Chondrocyte (in vitro differentiated cells): Measurements from ENCODE around the gene SLC7A1. TPM values are rescaled to one million over a fixed set of nuclear protein-coding genes. Genes with fewer than 3 reads are reported as not detected.

Source experiments
- DNase-seq: peaks from one replicate; pipeline ENCODE4 v3.0.0; 2021; ENCODE audit warnings: mixed read lengths, low spot score
- H3K27ac Mint-ChIP-seq: one replicate; pipeline ENCODE4 v1.8.0; 2021; ENCODE audit warnings: mild to moderate bottlenecking, moderate library complexity, mixed read lengths; ENCODE audit not compliant: unreplicated experiment
- H3K27me3 Mint-ChIP-seq: 2 replicates; pipeline ENCODE4 v1.8.0; 2021; ENCODE audit warnings: low read depth, mixed read lengths
- H3K36me3 Mint-ChIP-seq: 2 replicates; pipeline ENCODE4 v1.8.0; 2021; ENCODE audit warnings: low read depth, mixed read lengths
- H3K4me1 Mint-ChIP-seq: 2 replicates; pipeline ENCODE4 v1.8.0; 2021; ENCODE audit warnings: low read depth, mild to moderate bottlenecking, mixed read lengths
- H3K4me3 Mint-ChIP-seq: one replicate; pipeline ENCODE4 v1.8.0; 2021; ENCODE audit warnings: mild to moderate bottlenecking, moderate library complexity, mixed read lengths; ENCODE audit not compliant: unreplicated experiment
- H3K9me3 Mint-ChIP-seq: 2 replicates; pipeline ENCODE4 v1.8.0; 2021; ENCODE audit warnings: low read depth, mixed read lengths
- total RNA-seq: library from RNA; stranded (reverse); gene quantifications from 3 replicates; pipeline ENCODE4 v1.2.1, GENCODE V29; 2021
- TF ChIP-seq, protein P1 (sequence below): fragments of 200-600 bp; sonication (generic); IDR thresholded peaks from 2 replicates; pipeline ENCODE4 v1.5.0; 2021; ENCODE audit warnings: antibody characterized with exemption, mild to moderate bottlenecking, moderate library complexity

SLC7A1 gene
- total RNA-seq, 1 donor from 2014 or later, result 111 TPM

DNA sequence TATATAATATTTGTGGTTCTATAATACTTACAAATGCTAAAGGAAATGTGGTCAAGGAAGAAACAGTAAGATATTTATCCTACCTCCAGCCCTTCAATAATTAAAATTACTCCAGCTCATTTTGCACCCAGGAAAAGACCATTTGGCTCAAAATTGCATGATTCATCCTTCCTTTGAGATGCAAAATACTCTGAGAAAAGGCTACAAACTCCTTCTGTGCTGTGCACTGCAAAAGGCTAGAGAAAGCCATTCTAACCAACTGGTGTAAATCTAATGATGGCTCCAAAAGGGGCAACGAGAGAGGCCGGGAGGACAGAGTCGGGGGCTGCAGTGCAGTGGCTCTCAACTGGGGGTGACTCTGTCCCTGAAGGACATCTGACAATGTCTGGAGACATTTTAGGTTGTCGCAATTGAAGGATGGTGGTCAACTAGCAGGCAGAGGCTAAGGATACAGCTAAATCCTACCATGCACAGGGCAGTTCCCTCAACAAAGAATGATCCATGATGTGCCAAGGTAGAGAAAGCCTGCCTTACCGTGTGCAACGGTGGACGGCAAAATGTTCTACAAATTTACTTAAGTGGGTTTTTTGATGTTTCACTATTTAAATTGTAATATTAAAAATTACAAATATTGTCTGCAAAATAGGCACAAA, 32.6 kb downstream of the SLC7A1 start:
- Mint-ChIP-seq H3K4me1 (peaks cover 58% of the 10 kb centered on the region), H3K27me3 (no peaks in the 10 kb centered on the region), H3K4me3 (no peak overlapping the region), H3K27ac (no peak overlapping the region), H3K9me3 (no peaks in the 10 kb centered on the region), H3K36me3 (no peaks in the 10 kb centered on the region)
- no peak for DNase-seq
- TF ChIP-seq, protein P1, sequence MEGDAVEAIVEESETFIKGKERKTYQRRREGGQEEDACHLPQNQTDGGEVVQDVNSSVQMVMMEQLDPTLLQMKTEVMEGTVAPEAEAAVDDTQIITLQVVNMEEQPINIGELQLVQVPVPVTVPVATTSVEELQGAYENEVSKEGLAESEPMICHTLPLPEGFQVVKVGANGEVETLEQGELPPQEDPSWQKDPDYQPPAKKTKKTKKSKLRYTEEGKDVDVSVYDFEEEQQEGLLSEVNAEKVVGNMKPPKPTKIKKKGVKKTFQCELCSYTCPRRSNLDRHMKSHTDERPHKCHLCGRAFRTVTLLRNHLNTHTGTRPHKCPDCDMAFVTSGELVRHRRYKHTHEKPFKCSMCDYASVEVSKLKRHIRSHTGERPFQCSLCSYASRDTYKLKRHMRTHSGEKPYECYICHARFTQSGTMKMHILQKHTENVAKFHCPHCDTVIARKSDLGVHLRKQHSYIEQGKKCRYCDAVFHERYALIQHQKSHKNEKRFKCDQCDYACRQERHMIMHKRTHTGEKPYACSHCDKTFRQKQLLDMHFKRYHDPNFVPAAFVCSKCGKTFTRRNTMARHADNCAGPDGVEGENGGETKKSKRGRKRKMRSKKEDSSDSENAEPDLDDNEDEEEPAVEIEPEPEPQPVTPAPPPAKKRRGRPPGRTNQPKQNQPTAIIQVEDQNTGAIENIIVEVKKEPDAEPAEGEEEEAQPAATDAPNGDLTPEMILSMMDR, result no peak

DNA sequence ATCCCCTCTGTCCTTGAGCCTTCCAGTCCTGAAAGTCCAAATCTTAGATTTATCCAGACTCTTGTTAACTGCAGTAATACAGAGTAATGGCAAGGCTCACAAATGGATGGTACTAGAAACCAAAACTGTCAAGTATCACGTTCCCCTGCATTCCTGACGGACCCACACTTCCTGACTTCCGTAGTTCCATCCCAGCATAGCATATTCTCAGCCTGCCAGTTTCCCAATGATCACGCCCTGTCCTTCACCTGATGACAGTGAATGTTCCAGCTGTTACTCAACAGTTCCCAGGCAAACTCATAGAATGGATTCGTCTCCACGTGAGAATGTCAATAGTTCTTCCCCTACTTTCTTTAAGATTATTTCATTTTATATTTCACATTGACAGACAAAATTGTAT, 33.6 kb downstream of the SLC7A1 start:
- Mint-ChIP-seq H3K4me1 (peaks cover 52% of the 10 kb centered on the region), H3K4me3 (no peak overlapping the region), H3K27me3 (no peaks in the 10 kb centered on the region), H3K27ac (peak overlapping the region; percentile 53), H3K36me3 (no peaks in the 10 kb centered on the region), H3K9me3 (no peaks in the 10 kb centered on the region)
- TF ChIP-seq, protein P1, result no peak
- DNase-seq, result no peak

DNA sequence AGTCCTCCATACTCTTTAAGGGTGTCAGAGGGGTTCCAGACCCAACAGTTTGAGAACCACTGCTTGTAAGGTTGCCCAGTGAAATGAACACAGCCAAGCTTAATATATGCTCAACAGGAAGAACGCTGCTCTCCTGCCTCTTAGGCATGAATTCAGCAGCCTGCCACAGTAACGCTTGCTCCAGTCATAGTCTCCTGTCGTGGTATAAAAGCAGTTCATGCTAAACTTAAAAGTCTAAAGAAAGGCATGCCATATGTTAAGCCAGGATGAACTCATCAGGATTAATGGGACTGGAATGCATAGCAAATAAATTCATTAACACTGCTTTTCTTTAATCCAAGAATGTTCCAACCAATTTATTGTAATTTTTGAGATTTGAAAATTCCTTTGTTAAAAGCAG, 38.7 kb downstream of the SLC7A1 start:
- no peaks in the 10 kb centered on the region for H3K27me3 Mint-ChIP-seq
- peak overlapping the region; percentile 24 for H3K27ac Mint-ChIP-seq
- no peak overlapping the region for H3K4me3 Mint-ChIP-seq
- no peak for DNase-seq
- no peaks in the 10 kb centered on the region for H3K9me3 Mint-ChIP-seq
- peaks cover 12% of the 10 kb centered on the region for H3K36me3 Mint-ChIP-seq
- TF ChIP-seq, protein P1, result no peak
- H3K4me1 Mint-ChIP-seq, result peaks cover 15% of the 10 kb centered on the region

DNA sequence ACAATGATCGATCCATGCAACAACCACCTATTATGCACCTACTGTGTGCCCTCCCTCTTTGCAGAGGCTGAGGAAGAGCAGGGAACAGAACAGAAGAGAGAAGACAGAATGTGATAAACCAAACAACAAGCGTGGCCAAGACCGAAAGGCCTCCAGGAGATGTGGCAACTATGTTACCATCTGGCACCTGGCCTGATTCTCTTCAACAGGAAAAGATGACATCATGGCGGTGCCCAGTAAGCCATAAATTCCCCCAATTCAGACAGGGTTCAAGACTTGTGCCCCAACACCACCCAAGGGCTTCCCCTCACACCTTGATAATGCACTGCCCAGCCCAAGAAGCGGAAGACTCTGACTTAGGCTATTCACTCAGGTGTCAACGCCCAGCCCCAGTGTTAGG, 44.3 kb downstream of the SLC7A1 start:
- peaks cover 35% of the 10 kb centered on the region for H3K36me3 Mint-ChIP-seq
- TF ChIP-seq, protein P1, result no peak
- peaks cover 26% of the 10 kb centered on the region for H3K4me1 Mint-ChIP-seq
- H3K27me3 Mint-ChIP-seq, result no peaks in the 10 kb centered on the region
- no peak for DNase-seq
- H3K4me3 Mint-ChIP-seq, result no peak overlapping the region
- H3K9me3 Mint-ChIP-seq, result no peaks in the 10 kb centered on the region
- no peak overlapping the region for H3K27ac Mint-ChIP-seq

DNA sequence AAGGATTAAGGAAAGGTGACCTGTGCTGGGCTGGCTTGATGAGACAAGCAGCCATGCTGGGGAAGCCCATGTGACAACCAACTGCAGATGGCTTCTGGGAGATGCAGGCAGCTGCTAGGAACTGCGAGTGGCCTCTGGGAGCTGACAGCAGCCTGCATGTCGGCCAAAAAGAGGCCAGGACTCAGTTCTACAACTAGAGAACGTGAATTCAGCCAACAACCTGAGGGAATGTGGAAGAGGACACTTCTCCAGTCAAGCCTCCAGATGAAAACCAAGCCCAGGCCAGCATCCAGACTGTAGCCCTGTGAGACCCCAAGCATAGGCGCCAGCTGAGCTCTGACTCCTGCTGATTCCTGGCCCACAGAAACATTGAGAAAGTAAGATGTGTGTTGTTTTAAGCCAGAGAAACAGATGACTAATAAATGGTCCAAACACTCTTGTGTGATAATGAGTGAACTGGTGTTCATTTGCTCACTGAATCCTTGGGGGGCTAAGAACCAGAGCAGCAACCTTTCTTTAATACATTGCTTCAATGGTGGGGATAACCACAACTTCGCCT, 45.0 kb downstream of the SLC7A1 start:
- Mint-ChIP-seq H3K27me3 (no peaks in the 10 kb centered on the region), H3K4me3 (no peak overlapping the region), H3K36me3 (peaks cover 38% of the 10 kb centered on the region), H3K27ac (no peak overlapping the region), H3K9me3 (no peaks in the 10 kb centered on the region), H3K4me1 (peaks cover 26% of the 10 kb centered on the region)
- no peak for DNase-seq
- TF ChIP-seq, protein P1, result no peak
